HEK293 (cell line): ENCODE results near the gene GAD1.

Experiments used
- CTCF ChIA-PET: fragments of 350-600 bp; formaldehyde crosslinking; extraction: SDS; loops from one replicate; lab custom pipeline; 2021; ENCODE audit warnings: antibody characterized with exemption; lab: Yijun Ruan, JAX
- POLR2A ChIA-PET: fragments of 300-600 bp; formaldehyde crosslinking; extraction: SDS; loops from one replicate; lab custom pipeline; 2020; ENCODE audit warnings: antibody characterized with exemption, inconsistent platforms; lab: Yijun Ruan, JAX
- H3K27ac ChIP-seq: fragments of 200-500 bp; sonication (Bioruptor generic); 2 replicates; pipeline ENCODE4 v1.5.1; 2014; ENCODE audit warnings: low read depth, low read length, control low read depth, inconsistent platforms; ENCODE audit errors: extremely low read depth
- H3K36me3 ChIP-seq, 2 experiments: fragments of 200-500 bp in 1 of 2; sonication (Bioruptor generic) in 1 of 2; 1 replicate in 1 of 2; 2 replicates in 1 of 2; pipeline ENCODE4 v1.5.1; 2014 to 2017; ENCODE audit warnings: inconsistent platforms in 2 of 2, low read length in 2 of 2; ENCODE audit not compliant: control insufficient read depth in 2 of 2, insufficient read depth in 1 of 2
- H3K4me1 ChIP-seq: fragments of 200-500 bp; sonication (Bioruptor generic); 2 replicates; pipeline ENCODE4 v1.5.1; 2014; ENCODE audit warnings: mild to moderate bottlenecking, low read length, inconsistent platforms; ENCODE audit not compliant: control insufficient read depth, insufficient read depth
- H3K4me3 ChIP-seq: 2 replicates; pipeline ENCODE4 v1.5.1; 2011; ENCODE audit warnings: low read depth, mild to moderate bottlenecking, control low read depth, low read length, moderate library complexity
- H3K9me3 ChIP-seq: fragments of 200-500 bp; sonication (Bioruptor generic); 2 replicates; pipeline ENCODE4 v1.5.1; 2014; ENCODE audit warnings: low read depth, low read length, inconsistent platforms; ENCODE audit not compliant: control insufficient read depth, insufficient read depth
- ELK4 ChIP-seq: IDR thresholded peaks from 2 replicates; pipeline ENCODE4 v1.6.1; 2011; ENCODE audit warnings: mild to moderate bottlenecking, low read depth, low read length, borderline replicate concordance
- MYNN ChIP-seq: fragments of 450-650 bp; formaldehyde crosslinking; IDR thresholded peaks from 2 replicates; pipeline ENCODE4 v1.5.1; 2016; ENCODE audit warnings: missing biosample characterization, missing genetic modification characterization, borderline replicate concordance
- PBX3 ChIP-seq: sonication (generic); formaldehyde crosslinking; IDR thresholded peaks from 2 replicates; pipeline ENCODE4 v1.8.1; 2022; ENCODE audit warnings: mild to moderate bottlenecking, moderate library complexity, missing genetic modification reagents
- ZFP69B ChIP-seq: fragments of 450-650 bp; formaldehyde crosslinking; IDR thresholded peaks from 2 replicates; pipeline ENCODE4 v1.5.1; 2016; ENCODE audit warnings: missing biosample characterization, missing genetic modification characterization
- ZNF341 ChIP-seq: fragments of 450-650 bp; formaldehyde crosslinking; IDR thresholded peaks from 2 replicates; pipeline ENCODE4; 2016; ENCODE audit warnings: low read depth, missing biosample characterization, missing genetic modification characterization
- ZNF777 ChIP-seq: fragments of 450-650 bp; formaldehyde crosslinking; IDR thresholded peaks from 2 replicates; pipeline ENCODE4 v1.5.1; 2017; ENCODE audit warnings: missing biosample characterization, missing genetic modification characterization, borderline replicate concordance
- ZSCAN23 ChIP-seq: fragments of 450-650 bp; formaldehyde crosslinking; IDR thresholded peaks from 2 replicates; pipeline ENCODE4 v1.5.1; 2016; ENCODE audit warnings: missing biosample characterization, missing genetic modification characterization
- ZSCAN30 ChIP-seq: fragments of 450-650 bp; IDR thresholded peaks from 2 replicates; pipeline ENCODE4 v1.5.1; 2018; ENCODE audit warnings: missing biosample characterization, mild to moderate bottlenecking, missing genetic modification characterization, moderate library complexity
- TF ChIP-seq, protein P1 (sequence below): fragments of 450-650 bp; formaldehyde crosslinking; IDR thresholded peaks from 2 replicates; pipeline ENCODE4 v1.5.1; 2017; ENCODE audit warnings: missing biosample characterization, missing genetic modification characterization
- TF ChIP-seq, protein P2 (sequence below): fragments of 450-650 bp; IDR thresholded peaks from 2 replicates; pipeline ENCODE4 v1.5.1; 2018; ENCODE audit warnings: missing biosample characterization, missing genetic modification characterization

Gene GAD1

GRCh38 chr2:170827841-170828532, 11.3 kb downstream of the GAD1 start:
- TF ChIP-seq ZNF341 (tag by site-specific recombination) (peak; percentile 51), ZSCAN23 (tag by site-specific recombination) (no peak)
- TF ChIP-seq, all 188 proteins: peak for 1
- no peaks in the 10 kb centered on the region for H3K4me1 ChIP-seq
- POLR2A ChIA-PET, result no interaction called here
- H3K9me3 ChIP-seq, result no peaks in the 10 kb centered on the region
- CTCF ChIA-PET, result interaction anchor here (0.6 to 0.9 kb wide), 2 partner anchors 10 to 579 kb away, joined by 3 read pairs; no protein-coding TSS in a partner anchor
- no peak overlapping the region for H3K4me3 ChIP-seq
- peaks cover 0 to 19% of the 10 kb centered on the region in 2 experiments; a peak in 2 of 3 replicates for H3K36me3 ChIP-seq
- no peak overlapping the region for H3K27ac ChIP-seq

DNA sequence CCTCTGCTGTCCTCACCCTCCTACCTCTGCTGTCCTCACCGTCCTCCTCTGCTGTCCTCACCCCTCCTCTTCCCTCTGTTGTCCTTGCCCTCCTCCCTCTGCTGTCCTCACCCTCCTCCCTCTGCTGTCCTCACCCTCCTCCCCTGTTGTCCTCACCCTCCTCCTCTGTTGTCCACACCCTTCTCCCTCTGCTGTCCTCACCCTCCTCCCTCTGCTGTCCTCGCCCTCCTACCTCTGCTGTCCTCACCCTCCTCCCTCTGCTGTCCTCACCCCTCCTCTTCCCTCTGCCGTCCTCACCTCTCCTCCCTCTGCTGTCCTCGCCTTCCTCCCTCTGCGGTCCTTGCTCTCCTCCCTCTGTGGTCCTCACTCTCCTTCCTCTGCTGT, 11.8 kb downstream of the GAD1 start:
- ChIA-PET CTCF (no interaction called here), POLR2A (no interaction called here)
- H3K36me3 ChIP-seq, result peaks cover 0 to 21% of the 10 kb centered on the region in 2 experiments; a peak in 2 of 3 replicates
- H3K4me3 ChIP-seq, result no peak overlapping the region
- no peaks in the 10 kb centered on the region for H3K9me3 ChIP-seq
- no peak overlapping the region for H3K27ac ChIP-seq
- H3K4me1 ChIP-seq, result no peaks in the 10 kb centered on the region
- no peak for TF ChIP-seq PBX3 (CRISPR knock-in tag)
- TF ChIP-seq ZNF341 (tag by site-specific recombination), result peak; percentile 30; the same call in 1 of the 2 replicates
- TF ChIP-seq ZFP69B (tag by site-specific recombination), result no peak

DNA sequence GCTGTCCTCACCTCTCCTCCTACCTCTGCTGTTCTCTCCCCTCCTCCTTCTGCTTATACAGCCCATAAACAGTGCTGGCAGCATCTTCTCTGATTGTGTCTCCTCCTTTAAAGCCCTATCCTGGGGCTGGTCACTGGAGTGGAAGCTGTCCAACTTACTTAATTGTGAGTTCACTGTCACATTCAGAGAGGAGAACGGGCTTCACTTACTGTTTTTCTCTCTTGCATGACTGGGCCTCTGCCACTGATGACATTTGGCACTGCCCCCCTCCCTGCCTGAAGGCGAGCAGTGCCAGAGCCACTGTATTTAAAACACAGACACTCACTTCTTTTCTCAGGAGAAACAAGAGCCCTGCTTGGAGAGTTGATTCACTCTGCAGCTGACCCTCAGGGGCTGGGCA, 12.3 kb downstream of the GAD1 start:
- Histone ChIP-seq H3K27ac (no peak overlapping the region), H3K9me3 (no peaks in the 10 kb centered on the region), H3K36me3 (peaks cover 0 to 21% of the 10 kb centered on the region in 2 experiments; a peak in 2 of 3 replicates), H3K4me1 (no peaks in the 10 kb centered on the region), H3K4me3 (no peak overlapping the region)
- CTCF ChIA-PET, result no interaction called here
- POLR2A ChIA-PET, result no interaction called here
- TF ChIP-seq ZNF341 (tag by site-specific recombination), result 0 out of 2 replicates have a peak, but pooled peaks have one; percentile 5
- no peak for TF ChIP-seq ZSCAN30 (tag by site-specific recombination)
- TF ChIP-seq MYNN (tag by site-specific recombination), result no peak

GRCh38 chr2:170830166-170830565, 13.5 kb downstream of the GAD1 start:
- TF ChIP-seq, protein P1, sequence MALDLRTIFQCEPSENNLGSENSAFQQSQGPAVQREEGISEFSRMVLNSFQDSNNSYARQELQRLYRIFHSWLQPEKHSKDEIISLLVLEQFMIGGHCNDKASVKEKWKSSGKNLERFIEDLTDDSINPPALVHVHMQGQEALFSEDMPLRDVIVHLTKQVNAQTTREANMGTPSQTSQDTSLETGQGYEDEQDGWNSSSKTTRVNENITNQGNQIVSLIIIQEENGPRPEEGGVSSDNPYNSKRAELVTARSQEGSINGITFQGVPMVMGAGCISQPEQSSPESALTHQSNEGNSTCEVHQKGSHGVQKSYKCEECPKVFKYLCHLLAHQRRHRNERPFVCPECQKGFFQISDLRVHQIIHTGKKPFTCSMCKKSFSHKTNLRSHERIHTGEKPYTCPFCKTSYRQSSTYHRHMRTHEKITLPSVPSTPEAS (tag by site-specific recombination), result no peak
- TF ChIP-seq ZNF777 (tag by site-specific recombination) (no peak), ELK4 (no peak)
- TF ChIP-seq, protein P2, sequence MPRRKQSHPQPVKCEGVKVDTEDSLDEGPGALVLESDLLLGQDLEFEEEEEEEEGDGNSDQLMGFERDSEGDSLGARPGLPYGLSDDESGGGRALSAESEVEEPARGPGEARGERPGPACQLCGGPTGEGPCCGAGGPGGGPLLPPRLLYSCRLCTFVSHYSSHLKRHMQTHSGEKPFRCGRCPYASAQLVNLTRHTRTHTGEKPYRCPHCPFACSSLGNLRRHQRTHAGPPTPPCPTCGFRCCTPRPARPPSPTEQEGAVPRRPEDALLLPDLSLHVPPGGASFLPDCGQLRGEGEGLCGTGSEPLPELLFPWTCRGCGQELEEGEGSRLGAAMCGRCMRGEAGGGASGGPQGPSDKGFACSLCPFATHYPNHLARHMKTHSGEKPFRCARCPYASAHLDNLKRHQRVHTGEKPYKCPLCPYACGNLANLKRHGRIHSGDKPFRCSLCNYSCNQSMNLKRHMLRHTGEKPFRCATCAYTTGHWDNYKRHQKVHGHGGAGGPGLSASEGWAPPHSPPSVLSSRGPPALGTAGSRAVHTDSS (tag by site-specific recombination), result no peak
- TF ChIP-seq, all 188 proteins: peak for 0
- no peak overlapping the region for H3K4me3 ChIP-seq
- POLR2A ChIA-PET, result no interaction called here
- no peak overlapping the region for H3K27ac ChIP-seq
- H3K4me1 ChIP-seq, result no peaks in the 10 kb centered on the region
- H3K9me3 ChIP-seq, result no peaks in the 10 kb centered on the region
- CTCF ChIA-PET, result no interaction called here
- H3K36me3 ChIP-seq, result peaks cover 5 to 21% of the 10 kb centered on the region in 2 experiments
